Measurements from ENCODE around the gene RPL3. TPM values are rescaled to one million over a fixed set of nuclear protein-coding genes. Genes with fewer than 3 reads are reported as not detected.
A peak's percentile ranks its signal among the peaks of the same experiment; 100 is the strongest.
"Not testable (repeated sequence)": the region's sequence is repeated elsewhere in the genome, so short reads cannot be mapped to it uniquely, and the experiment has no call there.

RPL3 gene
- total RNA-seq, 1 experiment from 2014 or later, result 1,699 TPM

GRCh38 chr22:39336411-39336810 is 17.0 kb upstream of the RPL3 start:
- no peaks in the 10 kb centered on the region for H4K20me1 ChIP-seq (ENCODE audit: insufficient read depth)
- DNase-seq, result peak in 1 of 2 experiments; percentile 32
- ChIA-PET POLR2A (ENCODE audit: unreplicated experiment) (no interaction called here), CTCF (no interaction called here)
- H3K4me3 ChIP-seq, result no peak overlapping the region
- TF ChIP-seq EZH2 (IDR thresholded peaks at IDR 0.05; ENCODE audit: low read depth) (no peak), CTCF (conservative IDR thresholded peaks at IDR 0.05) (no peak)
- H2AFZ ChIP-seq, result no peak overlapping the region
- intact Hi-C loops (cut with micrococcal nuclease; ENCODE audit: unreplicated experiment), result no loop called here
- no peaks in the 10 kb centered on the region for H3K36me3 ChIP-seq (ENCODE audit: low read depth)
- H3K79me2 ChIP-seq (ENCODE audit: low read depth), result no peaks in the 10 kb centered on the region
- H3K4me1 ChIP-seq (replicated peaks; ENCODE audit: insufficient read depth), result no peaks in the 10 kb centered on the region
- no peaks in the 10 kb centered on the region for H3K9me2 ChIP-seq (ENCODE audit: insufficient read depth)
- H3K27me3 ChIP-seq (ENCODE audit: insufficient read depth, low read depth), result no peaks in the 10 kb centered on the region
- no TSS peak for BruUV-seq (replicated peaks)
- H3K4me2 ChIP-seq, result no peak overlapping the region
- no peaks in the 10 kb centered on the region for H3K9me3 ChIP-seq (ENCODE audit: insufficient read depth, low read depth)
- no peak overlapping the region for H3K27ac ChIP-seq
- no peaks in the 10 kb centered on the region; the same call in 1 of the 2 replicates for H3F3A ChIP-seq (ENCODE audit: insufficient read depth, low read depth)

DNA sequence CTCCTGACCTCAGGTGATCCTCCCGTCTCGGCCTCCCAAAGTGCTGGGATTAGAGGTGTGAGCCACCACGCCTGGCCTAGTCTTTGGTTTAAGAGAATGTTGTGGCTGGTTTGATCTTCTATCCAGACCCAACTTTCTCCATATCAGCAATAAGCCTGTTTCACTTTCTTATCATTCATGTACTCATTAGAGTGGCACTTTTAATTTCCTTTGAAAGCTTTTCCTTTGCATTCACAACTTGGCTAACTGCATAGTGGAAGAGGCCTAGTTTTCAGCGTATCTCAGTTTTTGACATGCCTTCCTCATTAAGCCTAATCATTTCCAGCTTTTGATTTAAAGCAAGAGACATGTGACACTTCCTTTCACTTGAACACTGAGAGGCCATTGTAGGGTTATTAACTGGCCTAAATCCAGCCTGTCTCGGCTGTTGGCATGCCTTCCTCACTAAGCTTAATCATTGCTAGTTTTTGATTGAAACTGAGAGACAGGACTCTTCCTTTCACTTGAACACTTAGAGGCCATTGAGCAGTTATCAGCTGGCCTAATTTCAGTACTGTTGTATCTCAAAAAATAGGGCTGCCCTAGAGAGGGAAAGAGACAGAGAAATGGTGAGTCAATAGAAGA is 13.1 kb upstream of the RPL3 start:
- CTCF ChIA-PET, result interaction anchor here (0.7 to 0.8 kb wide), 2 partner anchors 161 to 195 kb away, joined by 4 to 6 read pairs; no protein-coding TSS in a partner anchor
- H3K36me3 ChIP-seq (ENCODE audit: low read depth), result no peaks in the 10 kb centered on the region
- no peaks in the 10 kb centered on the region for H3K27me3 ChIP-seq (ENCODE audit: insufficient read depth, low read depth)
- no TSS peak for BruUV-seq (replicated peaks)
- TF ChIP-seq CTCF (conservative IDR thresholded peaks at IDR 0.05) (no peak), EZH2 (IDR thresholded peaks at IDR 0.05; ENCODE audit: low read depth) (no peak)
- H3K9me3 ChIP-seq (ENCODE audit: insufficient read depth, low read depth), result no peaks in the 10 kb centered on the region
- H3K4me2 ChIP-seq, result no peak overlapping the region
- no peak for DNase-seq
- no peaks in the 10 kb centered on the region for H3K4me1 ChIP-seq (replicated peaks; ENCODE audit: insufficient read depth)
- no peak overlapping the region for H3K27ac ChIP-seq
- H3K4me3 ChIP-seq, result no peak overlapping the region
- intact Hi-C loops (cut with micrococcal nuclease; ENCODE audit: unreplicated experiment), result no loop called here
- H3K79me2 ChIP-seq (ENCODE audit: low read depth), result no peaks in the 10 kb centered on the region
- H4K20me1 ChIP-seq (ENCODE audit: insufficient read depth), result no peaks in the 10 kb centered on the region
- H3F3A ChIP-seq (ENCODE audit: insufficient read depth, low read depth), result no peaks in the 10 kb centered on the region
- POLR2A ChIA-PET (ENCODE audit: unreplicated experiment), result interaction anchor here (0.6 kb wide), 1 partner anchor 481 kb away, joined by 7 read pairs; no protein-coding TSS in a partner anchor
- H3K9me2 ChIP-seq (ENCODE audit: insufficient read depth), result no peaks in the 10 kb centered on the region
- H2AFZ ChIP-seq, result no peak overlapping the region

DNA sequence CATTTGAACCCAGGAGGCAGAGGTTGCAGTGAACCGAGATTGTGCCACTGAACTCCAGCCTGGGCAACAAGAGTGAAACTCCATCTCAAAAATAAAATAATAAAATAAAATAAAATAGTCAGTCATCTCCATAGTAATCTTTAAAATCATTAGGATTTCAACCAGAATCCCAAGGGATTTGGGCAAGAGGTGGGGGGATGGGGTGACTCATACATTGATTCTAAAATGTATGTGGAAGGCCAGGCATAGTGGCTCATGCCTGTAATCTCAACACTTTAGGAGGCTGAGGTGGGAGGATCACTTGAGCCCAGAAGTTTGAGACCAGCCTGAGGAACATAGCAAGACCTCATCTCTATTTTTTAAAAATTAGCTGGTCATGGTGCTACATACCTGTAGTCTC is 11.1 kb upstream of the RPL3 start:
- CTCF ChIA-PET, result interaction anchor here (0.8 to 1.1 kb wide), 2 partner anchors 10 to 15 kb away, joined by 5 to 11 read pairs; no protein-coding TSS in a partner anchor
- DNase-seq; POLR2A ChIA-PET (ENCODE audit: unreplicated experiment); H3K36me3 ChIP-seq (ENCODE audit: low read depth); H3K27me3 ChIP-seq (ENCODE audit: insufficient read depth, low read depth); H3K4me2 ChIP-seq; H2AFZ ChIP-seq; BruUV-seq (replicated peaks); H4K20me1 ChIP-seq (ENCODE audit: insufficient read depth); H3K4me3 ChIP-seq; H3K9me3 ChIP-seq (ENCODE audit: insufficient read depth, low read depth); intact Hi-C loops (cut with micrococcal nuclease; ENCODE audit: unreplicated experiment); H3K79me2 ChIP-seq (ENCODE audit: low read depth); H3K27ac ChIP-seq; H3K4me1 ChIP-seq (replicated peaks; ENCODE audit: insufficient read depth); H3F3A ChIP-seq (ENCODE audit: insufficient read depth, low read depth); H3K9me2 ChIP-seq (ENCODE audit: insufficient read depth): not testable (repeated sequence)
